NCI-H1105 treated with DMSO at 0.1 percent for 48 hours (cell line): ENCODE results near the gene ZNF335.
A peak's percentile ranks its signal among the peaks of the same experiment; 100 is the strongest.
"Not testable (repeated sequence)": the region's sequence is repeated elsewhere in the genome, so short reads cannot be mapped to it uniquely, and the experiment has no call there.

Source experiments
- DNase-seq: peaks from one replicate; lab custom pipeline; 2025; lab: John Stamatoyannopoulos, UW

ZNF335 gene

DNA sequence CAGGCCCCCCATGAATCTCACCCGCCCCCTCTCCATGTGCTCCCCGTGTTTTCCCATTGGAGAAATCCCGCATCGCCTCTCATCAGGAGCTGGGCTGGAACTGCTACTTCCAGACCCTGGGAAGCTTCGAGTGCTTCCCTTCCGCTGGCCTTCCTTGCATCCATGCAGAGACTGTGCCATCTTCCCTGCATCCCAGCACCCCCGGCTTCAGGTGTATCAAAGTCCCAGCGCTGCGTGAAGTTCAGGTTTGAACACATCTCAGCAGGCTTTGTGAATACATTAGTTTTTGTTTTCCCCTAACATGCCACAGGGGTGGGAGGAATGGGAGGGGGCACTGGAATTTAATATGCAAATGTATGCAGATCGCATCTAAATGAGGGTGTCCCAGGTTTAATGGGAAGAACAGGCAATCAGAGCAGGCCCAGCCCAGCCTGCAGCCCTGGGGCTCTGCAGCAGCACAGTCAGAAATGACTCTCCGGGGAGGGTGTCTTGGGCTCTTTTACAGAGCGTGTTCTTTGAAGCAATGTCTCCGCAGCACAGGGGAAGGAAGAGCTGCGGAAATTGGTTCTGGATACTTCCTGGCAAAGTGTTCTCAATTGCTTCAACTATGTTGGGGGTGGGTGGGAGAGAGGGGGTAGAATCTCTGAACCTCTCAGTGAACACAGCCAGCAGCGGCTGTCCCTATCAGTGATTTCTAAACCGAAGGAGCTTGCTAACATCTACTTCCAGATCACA is 28.4 kb upstream of the ZNF335 start:
- DNase-seq, result no peak

DNA sequence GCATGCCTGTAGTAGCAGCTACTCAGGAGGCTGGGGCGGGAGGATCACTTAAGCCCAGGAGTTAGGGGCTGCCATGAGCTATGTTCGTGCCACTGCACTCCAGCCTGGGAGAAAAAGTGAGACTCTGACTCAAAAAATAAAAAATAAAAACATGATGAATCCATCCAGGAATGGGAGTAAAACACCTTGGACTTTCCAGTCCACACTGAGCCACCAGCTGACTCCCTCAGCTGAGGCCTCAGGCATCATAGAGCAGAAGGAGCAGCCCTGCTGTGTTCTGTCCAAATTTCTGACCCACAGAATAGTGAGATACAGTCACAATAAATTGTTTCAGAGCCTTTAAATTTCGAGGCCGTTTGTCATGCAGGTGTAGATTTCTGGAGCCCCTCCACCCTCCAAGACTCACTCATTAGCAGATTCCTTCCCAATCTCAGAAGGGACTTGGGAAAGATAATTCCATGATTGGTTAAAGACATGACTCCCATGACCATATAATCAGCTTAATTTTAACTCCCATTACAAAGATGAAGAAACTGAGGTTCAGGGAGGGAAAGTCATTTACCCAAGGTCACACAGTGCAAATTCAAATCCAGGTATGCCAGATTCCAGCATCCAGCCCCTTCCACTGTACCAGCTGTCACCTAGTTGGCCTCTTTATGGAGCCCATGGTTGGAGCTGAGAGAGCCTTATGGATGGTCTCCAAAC is 27.7 kb upstream of the ZNF335 start:
- DNase-seq, result no peak

DNA sequence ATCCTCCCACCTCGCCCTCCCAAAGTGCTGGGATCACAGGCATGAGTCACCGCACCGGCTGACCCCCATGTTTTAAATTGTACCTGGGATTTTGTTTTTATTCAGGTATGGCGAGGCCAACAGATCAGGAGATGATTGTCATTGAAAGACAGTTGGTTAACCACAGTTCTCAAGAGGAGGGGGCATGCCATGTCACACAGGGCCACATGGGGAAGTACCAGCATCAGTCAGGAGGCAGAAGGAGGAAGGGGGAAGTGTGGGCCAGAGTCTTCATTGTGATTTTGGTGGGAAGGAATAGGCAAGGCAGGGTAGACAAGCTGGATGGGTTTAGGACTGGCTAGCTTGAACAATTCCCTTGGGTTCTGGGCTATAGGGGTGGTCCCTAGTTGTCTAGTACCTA is 26.8 kb upstream of the ZNF335 start:
- DNase-seq, result no peak

DNA sequence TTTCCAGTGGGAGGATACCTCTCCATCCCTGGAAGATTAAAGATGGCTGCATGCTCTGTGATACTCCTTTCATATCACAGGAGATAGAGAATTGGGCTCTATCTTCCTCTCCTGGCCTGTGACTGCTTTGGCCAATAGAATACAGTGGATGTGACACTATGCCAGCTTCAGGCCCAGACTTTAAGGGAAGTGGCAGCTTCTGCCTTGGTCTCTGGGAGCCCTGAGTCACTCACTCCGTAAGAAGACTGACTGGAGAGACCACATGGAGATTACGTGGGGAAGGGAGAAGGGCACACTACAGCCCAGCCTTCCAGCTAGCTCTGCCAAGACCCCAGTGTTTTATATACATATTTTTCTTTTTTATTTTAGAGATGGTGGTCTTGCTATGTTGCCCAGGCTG is 26.3 kb upstream of the ZNF335 start:
- no peak for DNase-seq

DNA sequence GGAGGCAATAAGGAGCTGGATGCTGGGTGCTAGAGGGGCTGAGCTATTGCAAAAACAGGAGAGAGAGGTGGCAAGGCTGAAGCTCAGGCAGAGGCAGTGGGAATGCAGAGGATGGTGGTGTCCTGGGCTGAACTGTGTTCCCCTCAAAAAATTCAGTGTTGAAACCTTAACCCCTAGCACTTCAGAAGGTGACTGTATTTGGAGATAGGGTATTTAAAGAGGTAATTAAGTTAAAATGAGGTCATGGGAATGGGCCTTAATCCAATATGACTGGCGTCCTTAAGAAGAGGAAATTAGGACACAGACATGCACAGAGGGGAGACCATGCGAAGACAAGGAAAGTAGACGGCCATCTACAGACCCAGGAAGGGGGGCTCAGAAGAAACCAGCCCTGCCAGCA is 25.2 kb upstream of the ZNF335 start:
- DNase-seq, result no peak

DNA sequence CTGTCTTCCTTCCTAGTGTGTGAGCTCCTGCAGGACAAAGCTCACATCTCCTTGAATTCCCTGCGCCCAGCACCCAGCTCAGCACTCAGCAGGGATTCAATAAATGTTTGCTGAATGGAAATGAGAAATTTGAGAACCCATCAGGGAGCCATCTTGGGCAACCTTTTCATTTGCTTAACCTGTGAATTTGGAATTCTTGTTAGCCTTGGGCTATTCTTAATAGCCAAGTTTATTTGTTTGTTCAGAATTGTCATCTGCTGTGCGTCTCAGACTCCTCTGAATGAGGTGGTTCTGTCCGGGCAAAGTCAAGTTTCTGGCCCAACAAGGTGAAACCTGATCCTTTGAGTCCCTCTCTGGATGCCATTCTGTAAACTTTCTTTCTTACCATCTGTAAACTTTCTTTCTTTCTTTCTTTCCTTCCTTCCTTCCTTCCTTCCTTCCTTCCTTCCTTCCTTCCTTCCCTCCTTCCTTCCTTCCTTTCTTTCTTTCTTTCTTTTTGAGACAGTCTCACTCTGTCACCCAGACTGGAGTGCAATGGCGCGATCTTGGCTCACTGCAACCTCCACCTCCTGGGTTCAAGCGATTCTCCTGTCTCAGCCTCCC is 23.6 kb upstream of the ZNF335 start:
- DNase-seq, result not testable (repeated sequence)

DNA sequence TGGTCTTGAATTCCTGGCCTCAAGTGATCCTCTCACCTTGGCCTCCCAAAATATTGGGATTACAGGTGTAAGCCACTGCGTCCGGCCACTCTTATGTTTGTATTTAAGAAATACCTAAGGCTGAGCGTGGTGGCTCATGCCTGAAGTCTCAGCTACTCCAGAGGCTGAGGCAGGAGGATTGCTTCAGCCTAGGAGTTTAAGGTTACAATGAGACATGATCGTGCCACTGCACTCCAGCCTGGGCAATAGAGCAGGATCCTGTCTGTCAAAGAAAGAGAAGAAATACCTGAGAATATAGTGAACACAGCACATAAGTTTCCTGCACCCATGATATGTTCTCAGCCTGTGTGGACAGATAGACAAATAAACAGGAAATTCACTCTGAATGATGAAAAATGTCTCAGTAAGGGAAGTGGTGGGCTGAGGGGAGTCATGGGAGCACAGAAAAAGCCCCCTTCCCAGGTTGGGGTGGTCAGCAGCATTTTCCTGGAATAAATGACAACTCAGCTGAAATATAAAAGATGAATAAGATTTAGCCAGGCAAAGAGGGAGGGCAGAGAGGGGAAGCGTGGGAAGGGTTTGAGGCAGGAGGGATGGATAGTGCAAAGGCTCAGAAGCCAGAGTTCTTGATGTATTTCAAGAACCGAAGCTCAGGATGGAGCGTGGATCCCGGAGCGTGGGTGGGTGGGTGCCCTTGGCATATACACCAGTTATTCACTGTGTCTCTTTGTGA is 22.9 kb upstream of the ZNF335 start:
- no peak for DNase-seq

DNA sequence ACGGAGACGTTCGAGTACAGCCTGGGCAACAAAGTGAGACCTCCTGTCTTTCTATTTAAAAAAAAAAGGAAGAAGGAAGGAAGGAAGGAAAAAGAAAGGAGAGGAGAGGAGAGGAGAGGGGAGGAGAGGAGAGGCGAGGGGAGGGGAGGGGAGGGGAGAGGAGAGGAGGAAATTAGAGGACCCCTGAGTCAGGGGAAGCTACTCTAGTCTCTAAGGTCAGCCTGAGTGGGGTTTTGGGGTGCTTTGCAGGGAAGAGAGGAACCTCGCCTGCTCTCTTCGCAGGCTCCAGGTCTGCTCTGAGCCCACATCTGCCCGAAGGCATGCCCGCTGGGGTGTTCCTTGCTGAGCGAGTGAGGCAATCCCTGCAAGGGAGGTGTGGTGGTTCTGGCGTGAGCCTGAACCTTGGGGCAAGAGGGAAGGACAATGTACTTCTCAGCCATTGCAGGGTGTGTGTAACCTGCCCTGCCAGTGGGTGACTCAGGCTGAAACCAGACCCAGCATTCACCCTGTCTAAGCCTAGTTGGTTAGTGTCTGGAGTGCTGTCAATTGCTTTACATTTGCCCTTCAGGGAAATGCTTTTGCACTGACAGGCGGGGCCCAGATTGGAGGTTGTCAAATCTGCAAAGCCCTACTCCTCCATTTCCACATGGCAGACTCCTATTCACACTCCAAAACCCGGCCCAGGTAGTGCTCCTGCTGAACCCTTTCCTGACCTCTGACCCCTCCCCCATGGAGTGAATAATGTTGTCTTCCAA is 21.4 kb upstream of the ZNF335 start:
- no peak for DNase-seq

DNA sequence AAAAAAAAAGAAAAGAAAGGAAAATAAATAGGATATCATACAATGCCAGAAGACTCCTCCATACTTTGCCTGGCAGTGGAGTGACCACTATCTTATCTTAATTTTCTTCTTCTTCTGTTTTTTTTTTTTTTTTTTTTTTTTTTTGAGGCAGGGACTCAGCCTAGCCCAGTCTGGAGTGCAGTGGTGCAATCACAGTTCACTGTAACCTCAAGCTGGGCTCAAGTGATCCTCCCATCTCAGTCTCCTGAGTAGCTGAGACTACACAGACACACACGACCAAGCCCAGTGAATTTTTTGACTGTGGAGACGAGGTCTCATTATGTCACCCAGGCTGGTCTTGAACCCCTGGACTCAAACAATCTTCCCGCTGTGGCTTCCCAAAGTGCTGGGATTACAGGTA is 19.6 kb upstream of the ZNF335 start:
- no peak for DNase-seq

DNA sequence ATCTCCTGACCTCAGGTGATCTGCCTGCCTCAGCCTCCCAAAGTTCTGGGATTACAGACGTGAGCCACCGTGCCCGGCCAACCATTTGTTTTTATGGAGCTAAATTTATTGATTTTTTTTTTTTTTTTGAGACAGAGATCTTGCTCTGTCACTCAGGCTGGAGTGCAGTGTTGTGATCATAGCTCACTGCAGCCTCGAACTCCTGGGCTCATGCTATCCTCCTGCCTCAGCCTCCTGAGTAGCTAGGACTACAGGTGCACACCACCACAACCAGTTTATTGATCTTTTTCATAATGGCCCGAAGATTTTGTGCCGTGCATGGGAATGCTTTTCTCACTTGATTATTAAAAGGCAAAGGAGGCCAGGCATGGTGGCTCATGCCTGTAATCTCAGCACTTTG is 16.8 kb upstream of the ZNF335 start:
- not testable (repeated sequence) for DNase-seq

DNA sequence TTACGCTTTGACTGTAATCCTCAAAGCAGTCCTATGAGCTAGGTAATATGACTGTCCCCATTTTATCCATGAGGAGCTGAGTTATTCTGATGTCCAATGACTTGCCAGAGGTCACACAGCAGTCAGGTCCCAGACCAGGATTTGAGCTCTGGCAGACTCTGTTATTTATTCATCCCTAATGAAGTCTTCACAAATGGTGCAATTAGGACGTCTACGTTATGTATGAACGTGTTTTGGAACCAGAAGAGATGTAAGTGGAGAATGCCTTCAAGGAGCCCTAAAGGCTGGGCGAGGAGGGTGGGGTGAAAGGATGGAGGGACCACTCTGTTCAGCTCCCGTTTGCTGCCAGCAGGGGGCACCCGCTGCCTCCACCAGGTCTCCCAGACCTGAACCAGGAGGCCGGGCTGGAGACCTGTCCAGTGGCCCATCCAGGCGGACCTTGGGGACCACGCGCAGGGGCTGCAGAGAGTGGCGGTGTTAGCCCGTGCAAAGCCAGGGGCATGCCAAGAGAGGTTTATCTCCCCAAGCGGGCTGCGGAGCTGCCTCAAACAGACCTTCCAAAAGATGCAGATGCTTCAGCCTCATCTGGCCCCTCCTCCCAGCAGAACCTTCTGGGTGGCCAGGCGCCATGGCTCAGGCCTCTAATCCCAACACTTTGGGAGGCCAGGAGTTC is 15.2 kb upstream of the ZNF335 start:
- DNase-seq, result peak; percentile 50

DNA sequence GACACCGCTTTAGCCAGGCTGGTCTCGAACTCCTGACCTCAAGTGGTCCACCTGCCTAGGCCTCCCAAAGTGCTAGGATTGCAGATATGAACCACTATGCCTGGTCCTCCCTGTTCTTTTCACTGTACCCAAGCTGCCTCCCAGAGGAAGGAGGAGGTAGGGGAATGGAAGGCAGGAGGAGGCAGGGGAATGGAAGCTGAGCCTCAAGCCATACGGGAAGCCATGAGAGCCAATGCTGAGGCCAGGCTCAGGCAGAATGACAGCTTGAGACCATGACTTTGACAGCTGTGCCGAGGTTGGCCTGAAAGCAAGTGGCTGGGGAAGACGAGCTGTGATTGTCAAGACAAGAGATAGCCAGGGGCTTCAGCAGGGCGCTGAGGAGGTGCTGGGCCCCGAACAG is 13.6 kb upstream of the ZNF335 start:
- DNase-seq, result no peak

DNA sequence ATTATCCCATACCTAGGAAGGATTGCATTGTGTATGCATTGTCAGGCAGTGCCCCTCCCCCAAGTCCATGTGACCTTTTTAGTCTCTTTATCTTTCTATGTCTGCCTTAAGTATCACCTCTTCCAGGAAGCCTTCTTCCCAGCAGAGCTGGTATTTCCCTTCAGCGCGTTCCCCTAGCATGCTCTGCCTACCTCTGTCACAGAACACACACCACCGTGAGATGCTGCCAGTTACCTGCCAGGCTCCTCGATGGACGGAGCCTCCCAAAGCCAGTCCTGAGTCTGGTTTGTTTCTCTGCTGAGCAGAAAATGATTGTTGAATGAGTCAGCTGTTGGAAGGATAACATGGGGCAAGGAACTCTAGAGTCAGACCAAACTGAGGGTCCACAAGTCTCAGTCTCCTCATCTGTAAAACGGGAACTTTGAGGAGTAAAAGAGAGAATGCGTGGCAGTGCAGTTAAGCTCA is 11.3 kb upstream of the ZNF335 start:
- DNase-seq, result no peak

DNA sequence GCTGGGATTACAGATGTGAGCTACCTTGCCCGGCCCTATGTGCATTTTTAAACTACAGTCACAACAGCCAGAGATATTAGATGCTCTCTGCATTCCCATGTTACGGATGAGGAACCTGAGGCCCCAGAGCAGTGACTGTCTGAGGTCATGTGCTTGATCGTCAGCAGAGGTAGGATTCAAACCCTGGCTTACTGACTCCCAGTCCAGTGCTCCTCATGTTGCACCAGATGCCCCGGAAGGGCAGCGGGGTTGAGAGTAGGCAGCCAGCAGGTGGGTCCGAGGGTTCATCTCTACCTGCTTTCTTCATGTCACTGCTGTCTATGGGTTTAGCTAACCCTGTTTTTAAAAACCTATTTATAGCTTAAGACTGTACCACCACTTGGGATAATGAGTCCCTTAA is 9.3 kb upstream of the ZNF335 start:
- DNase-seq, result no peak

DNA sequence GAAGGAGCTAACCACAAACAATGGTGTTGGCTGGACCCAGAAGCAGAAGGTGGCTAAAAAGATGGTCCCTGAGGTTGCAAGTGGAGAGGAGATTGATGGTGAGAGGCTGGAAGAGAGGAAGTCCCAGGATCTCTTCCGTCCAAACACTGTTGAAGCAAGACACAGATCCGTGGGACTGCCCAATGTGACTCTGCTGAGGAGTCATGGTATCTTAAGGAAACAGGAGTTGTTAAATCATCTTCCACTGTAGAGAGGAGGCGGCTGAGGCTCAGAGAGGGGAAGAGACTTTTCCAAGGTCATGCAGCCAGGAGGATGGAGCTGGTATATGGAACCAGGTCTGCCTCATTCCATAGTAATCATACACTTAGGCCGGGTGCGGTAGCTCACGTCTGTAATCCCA is 4.1 kb upstream of the ZNF335 start:
- DNase-seq, result no peak

DNA sequence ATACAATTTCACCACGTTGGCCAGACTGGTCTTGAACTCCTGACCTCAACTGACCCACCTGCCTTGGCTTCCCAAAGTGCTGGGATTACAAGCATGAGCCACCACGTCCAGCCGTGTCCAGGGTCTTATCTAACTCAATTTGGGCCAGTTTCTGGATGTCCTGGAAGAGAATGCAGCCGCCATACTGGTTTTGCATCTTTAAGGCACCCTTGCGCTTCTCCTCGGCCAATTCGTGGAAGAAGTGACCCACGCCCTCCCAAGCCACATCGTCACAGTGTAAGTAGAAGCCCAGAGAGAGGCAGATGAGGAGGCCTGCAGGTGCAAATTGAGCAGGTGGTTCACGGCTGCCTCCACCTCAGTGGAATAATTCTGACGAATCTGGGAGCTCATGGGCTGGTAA is 3.7 kb upstream of the ZNF335 start:
- DNase-seq, result no peak

DNA sequence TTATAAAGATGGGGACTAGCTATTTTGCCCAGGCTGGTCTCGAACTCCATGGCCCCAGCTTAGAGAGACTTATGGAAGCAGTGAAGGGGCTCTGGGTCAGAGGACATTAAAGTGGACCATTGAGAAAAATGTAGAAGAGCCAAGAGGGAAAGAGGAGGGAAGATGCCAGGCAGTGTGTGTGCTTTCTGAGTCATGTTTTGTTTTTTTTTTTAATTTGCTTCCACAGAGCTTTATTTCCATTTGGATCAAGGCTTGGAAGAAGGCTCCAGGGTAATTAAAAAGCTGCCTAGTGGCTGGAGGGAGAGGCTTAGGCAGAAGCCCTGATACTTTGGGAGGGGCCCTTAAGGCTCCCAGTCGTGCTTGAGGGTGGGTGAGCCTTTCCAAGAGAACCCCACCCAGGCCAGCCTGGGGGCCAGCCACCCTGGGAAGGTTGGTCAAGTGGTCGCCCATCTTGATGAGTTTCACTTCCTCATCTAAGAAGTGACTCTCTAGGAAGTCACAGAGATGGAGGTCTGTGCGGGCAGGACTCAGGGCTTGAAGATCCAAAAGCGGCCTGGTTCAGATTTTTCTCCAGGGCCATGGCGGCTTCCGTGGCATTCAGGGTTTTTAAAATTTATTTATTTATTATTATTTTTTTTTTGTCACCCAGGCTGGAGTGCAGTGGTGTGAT is 3.0 kb upstream of the ZNF335 start:
- no peak for DNase-seq

DNA sequence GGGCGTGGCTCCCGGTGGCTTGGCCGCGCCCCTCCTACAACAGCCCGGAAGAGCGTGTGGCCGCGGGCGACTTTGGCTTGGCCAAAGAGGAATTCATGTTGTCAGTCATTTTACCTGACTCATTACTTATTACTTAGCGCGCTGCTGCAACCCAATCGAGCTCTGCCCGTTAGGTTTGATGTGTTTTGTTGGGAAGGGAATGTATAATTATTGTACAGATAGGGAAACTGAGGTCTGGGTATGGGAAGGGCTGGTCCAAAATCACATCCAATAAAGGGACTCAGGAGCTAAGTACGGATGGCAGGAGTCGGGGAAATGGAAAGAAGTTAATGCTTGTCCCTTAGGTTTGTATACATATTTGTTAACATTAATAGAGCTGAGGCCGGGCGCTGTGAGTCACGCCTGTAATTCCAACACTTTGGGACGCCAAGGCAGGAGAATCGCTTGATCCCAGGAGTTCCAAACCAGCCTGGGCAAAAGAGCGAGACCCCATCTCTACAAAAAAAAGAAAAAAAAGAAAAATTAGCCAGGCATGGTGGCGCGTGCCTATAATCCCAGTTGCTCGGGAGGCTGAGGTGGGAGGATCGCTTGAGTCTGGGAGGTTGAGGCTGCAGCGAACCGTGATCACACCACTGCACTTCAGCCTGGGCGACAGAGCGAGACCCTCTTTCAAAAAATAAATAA is 639 bp upstream of the ZNF335 start:
- no peak for DNase-seq

DNA sequence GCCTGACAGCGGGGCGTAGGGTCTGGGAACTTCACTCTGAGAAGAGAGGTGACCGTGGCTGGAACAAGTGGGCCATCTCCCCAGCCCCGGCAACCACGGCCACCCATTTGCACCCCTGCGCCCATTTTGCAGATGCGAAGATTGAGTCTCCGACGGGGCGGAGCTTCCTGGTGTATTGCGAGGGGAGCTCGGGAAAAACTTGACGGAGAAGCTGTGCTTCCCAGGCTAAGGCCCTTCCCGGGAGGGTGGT is 653 bp downstream of the ZNF335 start:
- DNase-seq, result no peak

DNA sequence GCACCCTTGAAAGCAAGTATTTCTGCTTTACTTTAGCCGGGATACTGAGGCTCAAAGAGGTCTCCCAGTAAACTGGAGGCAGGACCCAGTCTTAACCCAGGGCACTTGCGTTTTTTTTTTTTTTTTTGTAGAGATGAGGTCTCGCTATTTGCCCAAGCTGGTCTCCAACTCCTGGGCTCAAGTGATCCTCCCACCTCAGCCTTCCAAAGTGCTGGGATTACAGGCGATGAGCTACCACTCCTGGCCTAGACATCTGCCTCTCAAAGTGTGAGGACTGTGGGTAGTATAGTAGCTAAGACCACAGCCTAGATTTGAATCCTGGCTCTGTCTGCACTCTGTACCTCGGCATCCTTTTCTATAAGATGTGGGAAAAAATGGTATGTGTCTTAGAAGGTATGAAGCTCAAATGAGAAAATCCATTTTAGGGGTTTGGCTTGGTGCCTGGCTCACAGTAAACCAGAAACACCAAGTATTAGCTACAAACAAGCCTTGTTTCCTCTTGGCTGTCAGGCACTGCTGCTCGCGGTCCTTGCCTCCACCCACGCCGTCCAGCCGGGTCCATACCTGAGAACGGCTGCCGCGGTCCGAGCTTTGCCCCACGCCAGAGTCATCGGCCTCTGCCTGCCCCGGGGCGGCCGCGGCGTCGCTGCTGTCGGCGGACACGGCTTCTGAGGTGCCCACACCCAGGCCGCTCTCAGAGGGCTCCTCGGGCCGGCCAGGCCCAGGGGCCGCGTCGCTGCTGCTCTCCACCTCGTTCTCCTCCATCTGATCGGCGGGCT is 1.2 kb downstream of the ZNF335 start:
- no peak for DNase-seq
